Astrocyte of the cerebellum (primary cell): ENCODE results near the gene ARHGEF17.
A peak's percentile ranks its signal among the peaks of the same experiment; 100 is the strongest.

ENCODE experiments used
- DNase-seq: peaks from one replicate; pipeline ENCODE4 v3.0.0-alpha.2; 2011; ENCODE audit warnings: low read depth
- H3K4me3 ChIP-seq: 2 replicates; pipeline ENCODE4 v1.5.1; 2011; ENCODE audit warnings: mild to moderate bottlenecking, low read depth, low read length, moderate library complexity
- in situ Hi-C: cut with HindIII; loops from 2 replicates; pipeline ENCODE4 v1.10.0; 2017; ENCODE audit warnings: low sequenced_read_pairs
- TF ChIP-seq, protein P1 (sequence below): IDR thresholded peaks from 2 replicates; pipeline ENCODE4 v1.5.1; 2012; ENCODE audit warnings: low read length, low read depth, moderate library complexity, mild to moderate bottlenecking; ENCODE audit errors: missing control alignments

Gene ARHGEF17

GRCh38 chr11:73353422-73353821 is 45.3 kb downstream of the ARHGEF17 start:
- in situ Hi-C loops: no loop called here
- DNase-seq: no peak
- TF ChIP-seq, protein P1, sequence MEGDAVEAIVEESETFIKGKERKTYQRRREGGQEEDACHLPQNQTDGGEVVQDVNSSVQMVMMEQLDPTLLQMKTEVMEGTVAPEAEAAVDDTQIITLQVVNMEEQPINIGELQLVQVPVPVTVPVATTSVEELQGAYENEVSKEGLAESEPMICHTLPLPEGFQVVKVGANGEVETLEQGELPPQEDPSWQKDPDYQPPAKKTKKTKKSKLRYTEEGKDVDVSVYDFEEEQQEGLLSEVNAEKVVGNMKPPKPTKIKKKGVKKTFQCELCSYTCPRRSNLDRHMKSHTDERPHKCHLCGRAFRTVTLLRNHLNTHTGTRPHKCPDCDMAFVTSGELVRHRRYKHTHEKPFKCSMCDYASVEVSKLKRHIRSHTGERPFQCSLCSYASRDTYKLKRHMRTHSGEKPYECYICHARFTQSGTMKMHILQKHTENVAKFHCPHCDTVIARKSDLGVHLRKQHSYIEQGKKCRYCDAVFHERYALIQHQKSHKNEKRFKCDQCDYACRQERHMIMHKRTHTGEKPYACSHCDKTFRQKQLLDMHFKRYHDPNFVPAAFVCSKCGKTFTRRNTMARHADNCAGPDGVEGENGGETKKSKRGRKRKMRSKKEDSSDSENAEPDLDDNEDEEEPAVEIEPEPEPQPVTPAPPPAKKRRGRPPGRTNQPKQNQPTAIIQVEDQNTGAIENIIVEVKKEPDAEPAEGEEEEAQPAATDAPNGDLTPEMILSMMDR: no peak
- H3K4me3 ChIP-seq: no peak overlapping the region

- H3K4me3 ChIP-seq: no peak overlapping the region
- TF ChIP-seq, protein P1: no peak
- in situ Hi-C loops: no loop called here
Measured at GRCh38 chr11:73355109-73355508, 47.0 kb downstream of the ARHGEF17 start.

DNA sequence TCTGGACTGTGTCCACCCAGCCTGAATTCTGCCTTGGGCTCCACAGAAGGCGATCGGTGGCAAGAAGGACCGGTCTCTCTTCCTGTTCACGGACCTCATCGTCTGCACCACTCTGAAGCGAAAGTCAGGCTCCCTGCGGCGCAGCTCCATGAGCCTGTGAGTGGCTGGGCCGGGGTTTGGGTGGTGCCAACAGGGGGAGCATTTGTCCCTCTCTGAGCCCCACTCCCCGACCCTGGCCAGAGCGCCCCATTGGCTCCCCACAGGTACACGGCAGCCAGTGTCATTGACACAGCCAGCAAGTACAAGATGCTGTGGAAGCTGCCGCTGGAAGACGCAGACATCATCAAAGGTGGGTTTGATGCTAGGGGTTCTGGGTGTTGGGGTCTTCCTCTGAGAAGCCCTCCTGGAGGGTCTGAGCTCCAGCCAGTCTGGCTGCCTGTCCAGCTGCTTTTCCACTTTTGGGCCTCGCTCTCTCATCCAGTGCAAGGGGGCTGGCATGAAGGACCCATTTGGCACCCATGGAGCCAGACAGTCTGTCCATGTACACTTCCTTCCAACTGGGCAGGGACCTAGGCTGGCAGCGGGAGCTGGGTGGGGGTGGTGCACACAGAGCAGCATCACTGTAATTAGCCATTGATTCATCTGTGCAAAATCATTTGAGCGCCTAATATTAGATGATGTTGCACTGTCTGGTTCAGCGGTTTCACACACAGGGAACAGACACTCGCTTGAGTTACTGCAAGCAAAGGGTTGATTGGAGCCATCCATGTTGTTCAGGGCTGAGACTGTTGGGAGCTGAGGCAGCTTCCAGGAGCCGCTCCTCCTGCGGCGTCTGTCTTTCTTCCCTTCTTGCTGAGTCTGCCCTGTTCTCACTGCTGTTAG is 49.1 kb downstream of the ARHGEF17 start:
- TF ChIP-seq, protein P1: no peak
- H3K4me3 ChIP-seq: no peak overlapping the region
- in situ Hi-C loops: no loop called here
- DNase-seq: no peak

More at GRCh38 chr11:73355109-73355508, 47.0 kb downstream of the ARHGEF17 start:
- DNase-seq: no peak

- in situ Hi-C loops: no loop called here
- no peak for DNase-seq
Measured at GRCh38 chr11:73358071-73358470, 50.0 kb downstream of the ARHGEF17 start.

DNA sequence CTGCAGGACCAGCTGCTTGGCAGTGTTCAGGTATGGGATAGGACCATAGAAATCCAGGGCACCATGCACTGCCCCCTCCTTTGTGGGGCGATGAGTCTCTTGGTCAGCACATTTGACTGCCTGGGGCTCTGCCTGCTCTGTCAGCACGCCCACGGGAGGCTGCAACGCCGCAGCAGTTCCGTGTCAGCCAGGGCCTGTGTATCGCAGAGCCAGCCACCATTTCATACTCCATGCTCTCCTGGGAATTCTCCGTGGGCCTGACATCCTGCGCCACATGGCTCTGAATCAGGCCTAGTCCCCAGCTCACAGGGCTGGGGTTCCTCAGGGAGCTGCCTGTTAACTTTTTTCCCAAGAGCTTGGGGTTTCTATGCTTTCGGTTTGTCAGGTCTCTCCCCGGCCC is 51.3 kb downstream of the ARHGEF17 start:
- TF ChIP-seq, protein P1: no peak
- no peak for DNase-seq
- in situ Hi-C loops: no loop called here
- H3K4me3 ChIP-seq: no peak overlapping the region

More at GRCh38 chr11:73358071-73358470, 50.0 kb downstream of the ARHGEF17 start:
- H3K4me3 ChIP-seq: no peak overlapping the region
- TF ChIP-seq, protein P1: no peak

DNA sequence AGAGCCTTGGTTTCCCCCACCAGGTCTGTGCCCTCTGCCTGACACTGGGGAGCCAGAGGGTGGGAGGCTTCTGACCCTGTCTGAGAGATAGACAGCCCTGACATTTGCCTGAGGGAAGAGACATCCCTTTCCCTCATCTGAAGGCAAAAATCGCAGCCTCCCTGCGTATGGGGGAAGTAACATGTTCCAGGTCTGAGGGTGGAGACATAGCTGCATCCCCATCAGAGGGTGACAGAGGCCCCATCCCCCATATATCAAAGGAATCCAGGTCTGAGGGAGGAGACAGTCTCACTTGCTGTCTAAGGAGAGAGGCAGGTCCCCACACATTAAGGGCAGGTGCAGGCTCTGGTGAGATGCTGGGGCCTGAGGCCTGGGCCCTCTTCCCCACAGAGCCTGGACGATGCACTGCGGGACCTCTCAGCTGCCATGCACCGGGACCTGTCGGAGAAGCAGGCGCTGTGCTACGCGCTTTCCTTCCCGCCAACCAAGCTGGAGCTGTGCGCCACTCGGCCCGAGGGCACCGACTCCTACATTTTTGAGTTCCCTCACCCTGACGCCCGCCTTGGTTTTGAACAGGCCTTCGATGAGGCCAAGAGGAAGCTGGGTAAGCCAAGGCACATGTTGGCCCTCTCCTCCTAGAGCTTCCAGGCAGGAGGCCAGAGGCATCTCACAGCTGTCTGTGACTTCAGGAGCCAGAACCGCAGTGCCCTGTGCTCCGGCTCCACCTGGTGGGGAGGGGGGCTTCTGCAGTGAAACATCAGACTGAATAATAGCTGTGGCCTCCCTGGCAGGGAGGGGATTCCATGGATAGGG is 52.1 kb downstream of the ARHGEF17 start:
- in situ Hi-C loops: no loop called here
- peak; percentile 52 for DNase-seq
- TF ChIP-seq, protein P1: peak; percentile 66
- no peak overlapping the region for H3K4me3 ChIP-seq
